SHP77 (cell line): ENCODE data around the gene UNC13D.
A peak's percentile ranks its signal among the peaks of the same experiment; 100 is the strongest.
"Not testable (repeated sequence)": the region's sequence is repeated elsewhere in the genome, so short reads cannot be mapped to it uniquely, and the experiment has no call there.

Experiments
- DNase-seq, 2 experiments: peaks; one replicate each; lab custom pipeline; 2025; lab: John Stamatoyannopoulos, UW

The UNC13D gene

GRCh38 chr17:75874323-75875181 lies 30.3 kb upstream of the UNC13D start:
- no peak for DNase-seq

GRCh38 chr17:75873587-75874322 lies 29.6 kb upstream of the UNC13D start:
- DNase-seq: no peak

GRCh38 chr17:75872434-75873351 lies 28.5 kb upstream of the UNC13D start:
- DNase-seq: peak; percentile 65 to 91

GRCh38 chr17:75870228-75870627 lies 26.0 kb upstream of the UNC13D start:
- not testable (repeated sequence) for DNase-seq

GRCh38 chr17:75869282-75870141 lies 25.3 kb upstream of the UNC13D start:
- DNase-seq: no peak

GRCh38 chr17:75868730-75869281 lies 24.6 kb upstream of the UNC13D start:
- not testable (repeated sequence) for DNase-seq

GRCh38 chr17:75865404-75866188 lies 21.4 kb upstream of the UNC13D start:
- not testable (repeated sequence) for DNase-seq

- not testable (repeated sequence) for DNase-seq
Measured at GRCh38 chr17:75864887-75865286, 20.7 kb upstream of the UNC13D start.

GRCh38 chr17:75864448-75864871 lies 20.3 kb upstream of the UNC13D start:
- DNase-seq: no peak

- no peak for DNase-seq
Measured at GRCh38 chr17:75861927-75862317, 17.7 kb upstream of the UNC13D start.

- not testable (repeated sequence) for DNase-seq
Measured at GRCh38 chr17:75859358-75859757, 15.2 kb upstream of the UNC13D start.

- peak; percentile 49 to 77 for DNase-seq
Measured at GRCh38 chr17:75856062-75856756, 12.0 kb upstream of the UNC13D start.

GRCh38 chr17:75855310-75856061 lies 11.3 kb upstream of the UNC13D start, which contains the start of gene WBP2:
Gene WBP2 (minus strand): TSS chr17:75855335. CDS start chr17:75855297, 38 bp downstream.
- DNase-seq: peak; percentile 100

GRCh38 chr17:75854881-75855309 lies 10.7 kb upstream of the UNC13D start:
- no peak for DNase-seq

GRCh38 chr17:75854101-75854748 lies 10.0 kb upstream of the UNC13D start:
- no peak for DNase-seq

- DNase-seq: no peak
Measured at GRCh38 chr17:75853433-75853832, 9.2 kb upstream of the UNC13D start.

- not testable (repeated sequence) for DNase-seq
Measured at GRCh38 chr17:75851693-75851991, 7.4 kb upstream of the UNC13D start.
